Uterus (tissue), 2 donors: ENCODE measurements around the gene SUSD1.

ENCODE experiments used
- CTCF ChIP-seq, 4 experiments: fragments of 200-600 bp in 2 of 4; fragments of 450-650 bp in 2 of 4; sonication (generic) in 2 of 4; IDR thresholded peaks; one replicate each; pipeline ENCODE4 v1.5.1; 2016 to 2019; ENCODE audit warnings: antibody characterized with exemption in 4 of 4, mild to moderate bottlenecking in 2 of 4, moderate library complexity in 1 of 4
- POLR2A ChIP-seq, 2 donors: fragments of 450-650 bp; IDR thresholded peaks; one replicate each; pipeline ENCODE4 v1.6.1; 2016; ENCODE audit warnings: antibody characterized with exemption in 2 of 2, mild to moderate bottlenecking in 1 of 2, moderate library complexity in 1 of 2

- TF ChIP-seq POLR2A (IDR thresholded peaks at IDR 0.05) = no peak
- no peak for TF ChIP-seq CTCF (IDR thresholded peaks at IDR 0.05)
Measured at GRCh38 chr9:112069318-112070169, 105.6 kb downstream of the SUSD1 start.
